Right ventricle myocardium superior (tissue), 1 donor: ENCODE data around the gene MYO18B. TPM values are rescaled to one million over a fixed set of nuclear protein-coding genes. Genes with fewer than 3 reads are reported as not detected.

Source experiments
- ATAC-seq: fragments of 200-7000 bp; cut with Tn5 transposase; one replicate; pipeline ENCODE4 v1.9.1; 2020; ENCODE audit warnings: mild to moderate bottlenecking; ENCODE audit not compliant: poor library complexity
- DNase-seq: peaks from one replicate; pipeline ENCODE4 v3.0.0-alpha.2; 2020
- intact Hi-C: fragments of 100-400 bp; cut with DNase I; formaldehyde crosslinking; loops from one replicate; pipeline ENCODE4 v1.11.2; 2022
- total RNA-seq: library from RNA; stranded (reverse); fragmentation: NEBNext Ultra II Directional; extraction: Animal tissue kit (Norgen Biotek cat#: 25700); gene quantifications from one replicate; pipeline ENCODE4 v1.2.1, GENCODE V29; 2021
- donor health status: DM: no; HTN: yes; CAD: no; lungs with severe emphysema.

Gene MYO18B
- total RNA-seq, 1 donor from 2014 or later = 114 TPM

- intact Hi-C loops = loop anchor here (10.0 kb wide), 1 partner anchor 65 kb away; no protein-coding TSS in a partner anchor
- no peak for DNase-seq
- ATAC-seq = no peak
These were observed 32.2 kb upstream of the MYO18B start for GRCh38 chr22:25709758-25710157.

- DNase-seq = no peak
- intact Hi-C loops = no loop called here
- no peak for ATAC-seq
These were observed 31.5 kb upstream of the MYO18B start for GRCh38 chr22:25710501-25710900.

- intact Hi-C loops = no loop called here
- ATAC-seq (no peak), DNase-seq (no peak)
These were observed 30.5 kb upstream of the MYO18B start for GRCh38 chr22:25711491-25711890.

- intact Hi-C loops = no loop called here
These were observed 29.2 kb upstream of the MYO18B start for GRCh38 chr22:25712661-25713400.

GRCh38 chr22:25714070-25714469 lies 27.9 kb upstream of the MYO18B start:
- intact Hi-C loops = no loop called here
- ATAC-seq = no peak

More at GRCh38 chr22:25712661-25713400, 29.2 kb upstream of the MYO18B start:
- no peak for ATAC-seq
- DNase-seq = no peak

GRCh38 chr22:25714739-25715138 lies 27.2 kb upstream of the MYO18B start:
- intact Hi-C loops = no loop called here
- DNase-seq = no peak
- ATAC-seq = no peak

More at GRCh38 chr22:25714070-25714469, 27.9 kb upstream of the MYO18B start:
- DNase-seq = no peak

- DNase-seq (no peak), ATAC-seq (no peak)
- intact Hi-C loops = no loop called here
These were observed 25.4 kb upstream of the MYO18B start for GRCh38 chr22:25716637-25717036.

GRCh38 chr22:25718135-25718840 lies 23.7 kb upstream of the MYO18B start:
- ATAC-seq (no peak), DNase-seq (no peak)
- intact Hi-C loops = no loop called here

- ATAC-seq = no peak
- intact Hi-C loops = no loop called here
- no peak for DNase-seq
These were observed 19.8 kb upstream of the MYO18B start for GRCh38 chr22:25722223-25722622.

- ATAC-seq (no peak), DNase-seq (no peak)
- intact Hi-C loops = no loop called here
These were observed 19.4 kb upstream of the MYO18B start for GRCh38 chr22:25722626-25723025.

- DNase-seq (no peak), ATAC-seq (no peak)
- intact Hi-C loops = no loop called here
These were observed 15.7 kb upstream of the MYO18B start for GRCh38 chr22:25726241-25726640.

GRCh38 chr22:25728071-25728470 lies 13.9 kb upstream of the MYO18B start:
- DNase-seq (no peak), ATAC-seq (no peak)
- intact Hi-C loops = no loop called here

GRCh38 chr22:25729016-25729995 lies 12.7 kb upstream of the MYO18B start:
- intact Hi-C loops = no loop called here
- DNase-seq (no peak), ATAC-seq (no peak)

- intact Hi-C loops = no loop called here
- DNase-seq = no peak
- no peak for ATAC-seq
These were observed 6.3 kb upstream of the MYO18B start for GRCh38 chr22:25735650-25736049.

- ATAC-seq (no peak), DNase-seq (no peak)
- intact Hi-C loops = no loop called here
These were observed 5.5 kb upstream of the MYO18B start for GRCh38 chr22:25736378-25737011.

GRCh38 chr22:25739659-25740344 lies 2.2 kb upstream of the MYO18B start:
- intact Hi-C loops = no loop called here
- no peak for ATAC-seq
- no peak for DNase-seq

- peak; percentile 2 for ATAC-seq
These were observed 1.1 kb downstream of the MYO18B start for GRCh38 chr22:25742918-25743708.

More at GRCh38 chr22:25742918-25743708, 1.1 kb downstream of the MYO18B start:
- intact Hi-C loops = no loop called here
- DNase-seq = no peak
